ENCODE results near the gene C15orf39. TPM values are rescaled to one million over a fixed set of nuclear protein-coding genes. Genes with fewer than 3 reads are reported as not detected.

C15orf39 gene
- total and polyA plus RNA-seq, 3 donors from 2014 or later, result 167 to 321 (median 168) TPM

GRCh38 chr15:75213212-75213767, 11.6 kb downstream of the C15orf39 start:
- Histone ChIP-seq H3K36me3 (ENCODE audit: low read depth, missing control alignments) (no peaks in the 10 kb centered on the region), H3K4me3 (no peak overlapping the region), H3K4me1 (peaks cover 45% of the 10 kb centered on the region), H3K27ac (no peak overlapping the region), H3K27me3 (no peaks in the 10 kb centered on the region), H3K9me3 (no peaks in the 10 kb centered on the region)
- WGBS, 2 donors, result 81 to 89% methylated on average over 10 to 12 of the region's 12 CpGs
- TF ChIP-seq, protein P1, sequence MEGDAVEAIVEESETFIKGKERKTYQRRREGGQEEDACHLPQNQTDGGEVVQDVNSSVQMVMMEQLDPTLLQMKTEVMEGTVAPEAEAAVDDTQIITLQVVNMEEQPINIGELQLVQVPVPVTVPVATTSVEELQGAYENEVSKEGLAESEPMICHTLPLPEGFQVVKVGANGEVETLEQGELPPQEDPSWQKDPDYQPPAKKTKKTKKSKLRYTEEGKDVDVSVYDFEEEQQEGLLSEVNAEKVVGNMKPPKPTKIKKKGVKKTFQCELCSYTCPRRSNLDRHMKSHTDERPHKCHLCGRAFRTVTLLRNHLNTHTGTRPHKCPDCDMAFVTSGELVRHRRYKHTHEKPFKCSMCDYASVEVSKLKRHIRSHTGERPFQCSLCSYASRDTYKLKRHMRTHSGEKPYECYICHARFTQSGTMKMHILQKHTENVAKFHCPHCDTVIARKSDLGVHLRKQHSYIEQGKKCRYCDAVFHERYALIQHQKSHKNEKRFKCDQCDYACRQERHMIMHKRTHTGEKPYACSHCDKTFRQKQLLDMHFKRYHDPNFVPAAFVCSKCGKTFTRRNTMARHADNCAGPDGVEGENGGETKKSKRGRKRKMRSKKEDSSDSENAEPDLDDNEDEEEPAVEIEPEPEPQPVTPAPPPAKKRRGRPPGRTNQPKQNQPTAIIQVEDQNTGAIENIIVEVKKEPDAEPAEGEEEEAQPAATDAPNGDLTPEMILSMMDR (IDR thresholded peaks at IDR 0.05), result no peak
- TF ChIP-seq POLR2A (IDR thresholded peaks at IDR 0.05), result no peak
- DNase-seq, result no peak
- intact Hi-C loops (cut with DNase I; ENCODE audit: low total_unique reads), result no loop called here

DNA sequence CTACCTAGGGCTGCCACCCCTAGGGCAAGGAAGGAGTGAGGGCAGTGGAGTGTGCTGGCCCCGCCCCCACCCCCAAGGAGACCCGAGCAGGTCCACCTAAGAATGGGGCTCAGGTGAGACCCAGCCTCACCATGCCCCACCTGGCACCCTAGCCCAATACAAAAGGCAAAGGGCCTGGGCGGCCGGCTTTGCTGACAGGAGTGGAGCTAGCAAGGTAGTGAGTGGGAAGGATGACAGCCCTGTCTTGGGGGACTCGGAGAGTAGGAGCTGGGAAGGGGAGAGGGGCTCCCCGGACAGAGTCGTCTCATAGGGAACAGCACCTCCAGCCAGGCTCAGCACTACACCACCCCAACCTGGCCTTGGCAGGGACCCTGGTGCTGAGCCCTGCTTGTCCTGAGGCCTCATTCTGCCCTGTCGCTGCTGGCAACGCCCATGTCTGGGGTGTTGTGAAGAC, 12.1 kb downstream of the C15orf39 start:
- WGBS, 2 donors, result 75 to 82% methylated on average over 8 to 9 of the region's 9 CpGs
- Histone ChIP-seq H3K27ac (no peak overlapping the region), H3K27me3 (no peaks in the 10 kb centered on the region), H3K4me3 (no peak overlapping the region), H3K9me3 (no peaks in the 10 kb centered on the region), H3K36me3 (ENCODE audit: low read depth, missing control alignments) (no peaks in the 10 kb centered on the region), H3K4me1 (peaks cover 40% of the 10 kb centered on the region)
- no peak for DNase-seq
- intact Hi-C loops (cut with DNase I; ENCODE audit: low total_unique reads), result no loop called here
- TF ChIP-seq POLR2A (IDR thresholded peaks at IDR 0.05), result no peak
- TF ChIP-seq, protein P1 (IDR thresholded peaks at IDR 0.05), result no peak

DNA sequence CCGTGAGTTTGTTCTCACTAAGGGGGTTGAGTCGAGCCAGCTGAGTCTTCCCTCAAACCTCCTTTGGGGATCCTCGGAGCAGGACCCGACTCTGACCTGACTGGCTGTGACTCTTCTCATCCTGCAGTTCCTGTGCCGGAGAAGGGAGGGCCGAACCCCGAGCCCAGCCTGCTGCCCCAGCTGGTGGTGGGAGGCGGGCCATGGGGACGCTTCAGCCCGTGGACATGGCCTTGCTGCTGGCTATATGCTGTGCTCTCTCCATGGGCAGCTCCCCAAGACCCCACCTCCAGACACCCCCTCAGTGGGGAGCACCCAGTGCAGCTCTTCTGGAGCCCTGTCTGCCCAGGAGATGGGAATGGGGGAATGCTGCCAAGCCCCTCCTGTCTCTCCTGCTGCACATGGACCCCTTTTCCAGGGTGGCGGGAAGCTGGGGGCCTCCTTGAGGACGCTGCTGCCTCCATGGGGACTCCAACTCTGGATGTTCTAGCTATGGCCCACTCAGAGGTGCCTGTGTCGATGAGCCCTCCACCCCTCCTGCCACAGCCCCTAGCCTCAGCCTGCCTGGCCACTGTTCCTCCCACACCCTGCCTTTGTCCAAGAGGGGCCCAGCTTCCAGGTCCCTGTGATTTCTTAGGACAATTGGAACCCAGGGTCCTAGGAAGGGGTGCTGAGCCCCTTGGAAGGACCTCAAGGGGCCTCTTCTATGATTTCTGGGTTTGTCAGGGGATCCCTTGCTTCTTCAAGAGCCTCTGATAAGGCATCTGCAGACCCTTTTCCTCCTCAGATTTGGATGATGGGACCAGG, 12.8 kb downstream of the C15orf39 start:
- H3K4me3 ChIP-seq, result no peak overlapping the region
- TF ChIP-seq, protein P1 (IDR thresholded peaks at IDR 0.05), result no peak
- no peak for TF ChIP-seq POLR2A (IDR thresholded peaks at IDR 0.05)
- H3K36me3 ChIP-seq (ENCODE audit: low read depth, missing control alignments), result no peaks in the 10 kb centered on the region
- WGBS, 2 donors, result 54 to 61% methylated on average over 7 to 13 of the region's 13 CpGs
- intact Hi-C loops (cut with DNase I; ENCODE audit: low total_unique reads), result no loop called here
- no peak for DNase-seq
- H3K27ac ChIP-seq, result peak overlapping the region in 1 of 2 donors; percentile 14
- no peaks in the 10 kb centered on the region for H3K9me3 ChIP-seq
- peaks cover 35% of the 10 kb centered on the region for H3K4me1 ChIP-seq
- H3K27me3 ChIP-seq, result no peaks in the 10 kb centered on the region

DNA sequence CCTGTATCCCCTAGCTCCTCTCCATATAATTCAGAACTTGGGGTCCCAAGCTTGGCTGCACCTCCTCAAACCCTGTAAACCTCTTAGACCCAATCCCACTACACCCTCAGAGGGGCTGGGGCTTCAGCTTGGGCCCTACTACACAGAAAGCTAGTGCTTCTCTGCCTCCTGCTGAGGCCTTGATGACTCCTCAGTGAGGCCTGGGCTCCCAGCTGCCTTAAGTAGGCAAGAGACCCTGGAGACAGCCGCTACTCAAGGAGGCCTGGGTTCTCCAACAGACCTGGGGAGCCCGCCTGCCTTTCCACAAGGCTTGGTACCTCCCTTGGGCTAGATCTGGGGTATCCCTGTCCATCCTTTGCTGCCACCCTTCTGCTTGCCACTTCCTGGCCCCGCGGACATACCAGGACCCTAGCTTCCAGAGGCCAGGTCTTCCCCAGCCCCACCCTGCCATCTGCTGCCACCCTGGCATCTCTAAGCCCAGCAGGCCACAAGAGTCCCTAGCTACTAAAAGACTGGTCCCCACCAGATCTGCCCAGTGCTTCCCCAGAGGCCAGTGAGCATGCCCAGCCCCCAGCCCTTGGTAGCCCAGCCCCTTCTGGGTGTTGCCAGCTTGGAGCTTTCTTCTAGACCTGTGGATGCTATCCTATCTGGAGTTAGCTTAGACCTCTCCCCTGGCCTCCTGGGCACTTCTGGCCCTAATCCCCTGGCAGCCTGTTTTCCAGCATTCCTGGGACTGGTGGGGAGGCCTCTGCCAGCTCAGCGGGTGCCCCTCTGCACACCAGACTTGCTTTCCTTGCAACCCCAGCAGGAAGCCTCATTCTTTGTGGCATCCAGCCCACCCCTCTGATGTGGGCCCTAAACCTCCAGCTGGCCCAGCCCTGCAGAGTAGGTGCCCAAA, 13.7 kb downstream of the C15orf39 start:
- no peaks in the 10 kb centered on the region for H3K27me3 ChIP-seq
- no peaks in the 10 kb centered on the region for H3K9me3 ChIP-seq
- H3K4me3 ChIP-seq, result no peak overlapping the region
- no peaks in the 10 kb centered on the region for H3K36me3 ChIP-seq (ENCODE audit: low read depth, missing control alignments)
- WGBS, 2 donors, result 94 to 100% methylated on average over 4 to 5 of the region's 5 CpGs
- H3K27ac ChIP-seq, result peak overlapping the region in 1 of 2 donors; percentile 14
- peaks cover 28% of the 10 kb centered on the region for H3K4me1 ChIP-seq
- intact Hi-C loops (cut with DNase I; ENCODE audit: low total_unique reads), result no loop called here
- no peak for TF ChIP-seq POLR2A (IDR thresholded peaks at IDR 0.05)
- TF ChIP-seq, protein P1 (IDR thresholded peaks at IDR 0.05), result no peak
- DNase-seq, result no peak
